ENCODE measurements around the gene COMMD1.
A peak's percentile ranks its signal among the peaks of the same experiment; 100 is the strongest.
"Not testable (repeated sequence)": the region's sequence is repeated elsewhere in the genome, so short reads cannot be mapped to it uniquely, and the experiment has no call there.

COMMD1 gene

GRCh38 chr2:62142054-62142453, 236.6 kb downstream of the COMMD1 start:
- no peak for DNase-seq (ENCODE audit: low read depth)

- DNase-seq (ENCODE audit: low read depth): no peak
Observed at GRCh38 chr2:62143696-62144095, 238.2 kb downstream of the COMMD1 start.

GRCh38 chr2:62144689-62145477, 239.4 kb downstream of the COMMD1 start:
- no peak for DNase-seq (ENCODE audit: low read depth)

GRCh38 chr2:62145478-62146100, 240.1 kb downstream of the COMMD1 start:
- no peak for DNase-seq (ENCODE audit: low read depth)

- DNase-seq (ENCODE audit: low read depth): not testable (repeated sequence)
Observed at GRCh38 chr2:62146790-62147189, 241.3 kb downstream of the COMMD1 start.

GRCh38 chr2:62147610-62148301, 242.3 kb downstream of the COMMD1 start:
- peak; percentile 50 for DNase-seq (ENCODE audit: low read depth)

- peak; percentile 91 for DNase-seq (ENCODE audit: low read depth)
Observed at GRCh38 chr2:62149708-62150107, 244.2 kb downstream of the COMMD1 start.

GRCh38 chr2:62150597-62151305, 245.3 kb downstream of the COMMD1 start:
- DNase-seq (ENCODE audit: low read depth): no peak

- DNase-seq (ENCODE audit: low read depth): no peak
Observed at GRCh38 chr2:62151306-62151638, 245.8 kb downstream of the COMMD1 start.

GRCh38 chr2:62152000-62152399, 246.5 kb downstream of the COMMD1 start:
- DNase-seq (ENCODE audit: low read depth): no peak

GRCh38 chr2:62156861-62157496, 251.5 kb downstream of the COMMD1 start:
- DNase-seq (ENCODE audit: low read depth): no peak

GRCh38 chr2:62158444-62159121, 253.1 kb downstream of the COMMD1 start:
- no peak for DNase-seq (ENCODE audit: low read depth)

- not testable (repeated sequence) for DNase-seq (ENCODE audit: low read depth)
Observed at GRCh38 chr2:62160691-62161090, 255.2 kb downstream of the COMMD1 start.

- no peak for DNase-seq (ENCODE audit: low read depth)
Observed at GRCh38 chr2:62163106-62163831, 257.8 kb downstream of the COMMD1 start.

GRCh38 chr2:62163834-62164233, 258.4 kb downstream of the COMMD1 start:
- no peak for DNase-seq (ENCODE audit: low read depth)

GRCh38 chr2:62175728-62176127, 270.3 kb downstream of the COMMD1 start:
- no peak for DNase-seq (ENCODE audit: low read depth)

- no peak for DNase-seq (ENCODE audit: low read depth)
Observed at GRCh38 chr2:62176801-62177200, 271.3 kb downstream of the COMMD1 start.

GRCh38 chr2:62177392-62178049, 272.0 kb downstream of the COMMD1 start:
- DNase-seq (ENCODE audit: low read depth): no peak

GRCh38 chr2:62178741-62179271, 273.3 kb downstream of the COMMD1 start:
- no peak for DNase-seq (ENCODE audit: low read depth)

GRCh38 chr2:62180975-62181374, 275.5 kb downstream of the COMMD1 start:
- no peak for DNase-seq (ENCODE audit: low read depth)

All from non-pigmented ciliary epithelial cell (primary cell).